Measurements from ENCODE around the gene SAPCD2. TPM values are rescaled to one million over a fixed set of nuclear protein-coding genes. Genes with fewer than 3 reads are reported as not detected.

The SAPCD2 gene
- polyA plus RNA-seq, 1 donor from 2014 or later = 0.22 TPM

- no peak overlapping the region for H3K4me2 ChIP-seq (ENCODE audit: low read length)
- H3K9ac ChIP-seq (ENCODE audit: low read length) = no peak overlapping the region
- H3K9me3 ChIP-seq (ENCODE audit: low read length) = no peaks in the 10 kb centered on the region
- no peaks in the 10 kb centered on the region for H4K20me1 ChIP-seq (ENCODE audit: insufficient read depth)
- no peak overlapping the region for H3K27ac ChIP-seq (ENCODE audit: low read length)
- H3K9me2 ChIP-seq (ENCODE audit: insufficient read depth, low read length) = no peaks in the 10 kb centered on the region
- no peak overlapping the region for H3K4me3 ChIP-seq (ENCODE audit: low read length)
- H3K27me3 ChIP-seq (ENCODE audit: insufficient read depth, low read depth, low read length) = no peaks in the 10 kb centered on the region
- no peaks in the 10 kb centered on the region for H3K36me3 ChIP-seq (ENCODE audit: insufficient read depth, low read length)
- H3F3A ChIP-seq (ENCODE audit: insufficient read depth, low read length, poor library complexity, severe bottlenecking) = no peaks in the 10 kb centered on the region
- no peaks in the 10 kb centered on the region for H3K79me2 ChIP-seq (replicated peaks; ENCODE audit: insufficient read depth, low read length)
- no peak overlapping the region for H2AFZ ChIP-seq (ENCODE audit: low read depth, low read length)
- TF ChIP-seq REST (IDR thresholded peaks at IDR 0.05; ENCODE audit: borderline replicate concordance) (no peak), EP300 (conservative IDR thresholded peaks at IDR 0.05; ENCODE audit: poor library complexity, severe bottlenecking) (no peak)
Measured at GRCh38 chr9:137037035-137037434, 33.3 kb downstream of the SAPCD2 start.

GRCh38 chr9:137035937-137036336 lies 34.4 kb downstream of the SAPCD2 start:
- no peak overlapping the region for H3K4me3 ChIP-seq (ENCODE audit: low read length)
- TF ChIP-seq SMC3 (conservative IDR thresholded peaks at IDR 0.05; ENCODE audit: poor library complexity) = no peak
- TF ChIP-seq EZH2 (IDR thresholded peaks at IDR 0.05; ENCODE audit: borderline replicate concordance, insufficient read depth, low read length, poor library complexity, severe bottlenecking) = no peak
- TF ChIP-seq RAD21 (conservative IDR thresholded peaks at IDR 0.05) = no peak
- TF ChIP-seq TAF1 (IDR thresholded peaks at IDR 0.05; ENCODE audit: low read depth) = no peak
- no peak for TF ChIP-seq REST (IDR thresholded peaks at IDR 0.05; ENCODE audit: borderline replicate concordance)
- no peak for TF ChIP-seq CTCF (IDR thresholded peaks at IDR 0.05; ENCODE audit: poor library complexity, severe bottlenecking)
- no peak for TF ChIP-seq POLR2AphosphoS5 (IDR thresholded peaks at IDR 0.05)
- no peak for TF ChIP-seq MXI1 (conservative IDR thresholded peaks at IDR 0.05; ENCODE audit: poor library complexity, severe bottlenecking)
- TF ChIP-seq EP300 (conservative IDR thresholded peaks at IDR 0.05; ENCODE audit: poor library complexity, severe bottlenecking) = no peak
- H3K9me2 ChIP-seq (ENCODE audit: insufficient read depth, low read length) = no peaks in the 10 kb centered on the region
- H3K9ac ChIP-seq (ENCODE audit: low read length) = no peak overlapping the region
- no peaks in the 10 kb centered on the region for H3K27me3 ChIP-seq (ENCODE audit: insufficient read depth, low read depth, low read length)
- H3K27ac ChIP-seq (ENCODE audit: low read length) = no peak overlapping the region
- no peaks in the 10 kb centered on the region for H3K79me2 ChIP-seq (replicated peaks; ENCODE audit: insufficient read depth, low read length)
- no peak overlapping the region for H3K4me2 ChIP-seq (ENCODE audit: low read length)
- no peaks in the 10 kb centered on the region for H3F3A ChIP-seq (ENCODE audit: insufficient read depth, low read length, poor library complexity, severe bottlenecking)
- no peak overlapping the region for H2AFZ ChIP-seq (ENCODE audit: low read depth, low read length)
- H4K20me1 ChIP-seq (ENCODE audit: insufficient read depth) = no peaks in the 10 kb centered on the region
- no peaks in the 10 kb centered on the region for H3K36me3 ChIP-seq (ENCODE audit: insufficient read depth, low read length)
- no peaks in the 10 kb centered on the region for H3K9me3 ChIP-seq (ENCODE audit: low read length)
